ENCODE results near the gene C16orf95. TPM values are rescaled to one million over a fixed set of nuclear protein-coding genes. Genes with fewer than 3 reads are reported as not detected.
"Not testable (repeated sequence)": the region's sequence is repeated elsewhere in the genome, so short reads cannot be mapped to it uniquely, and the experiment has no call there.

Gene C16orf95
- total RNA-seq, 1 donor from 2014 or later, result 6.8 TPM

GRCh38 chr16:87340198-87340597, 23.0 kb upstream of the C16orf95 start:
- no peaks in the 10 kb centered on the region for H3K36me3 Mint-ChIP-seq (ENCODE audit: low read depth)
- no peaks in the 10 kb centered on the region for H3K9me3 Mint-ChIP-seq
- peaks cover 10% of the 10 kb centered on the region for H3K4me1 Mint-ChIP-seq
- H3K4me3 Mint-ChIP-seq, result no peak overlapping the region
- H3K27me3 Mint-ChIP-seq (ENCODE audit: low read depth), result no peaks in the 10 kb centered on the region
- no peak for TF ChIP-seq CTCF (conservative IDR thresholded peaks at IDR 0.05)
- DNase-seq (ENCODE audit: low read depth, low spot score), result no peak
- no peak overlapping the region for H3K27ac Mint-ChIP-seq (ENCODE audit: unreplicated experiment)

- DNase-seq (ENCODE audit: low read depth, low spot score); H3K4me1 Mint-ChIP-seq; H3K27ac Mint-ChIP-seq (ENCODE audit: unreplicated experiment); H3K9me3 Mint-ChIP-seq; H3K4me3 Mint-ChIP-seq; H3K36me3 Mint-ChIP-seq (ENCODE audit: low read depth); H3K27me3 Mint-ChIP-seq (ENCODE audit: low read depth): not testable (repeated sequence)
Measured at GRCh38 chr16:87339724-87340105, 22.5 kb upstream of the C16orf95 start.

- Mint-ChIP-seq H3K36me3 (ENCODE audit: low read depth) (no peaks in the 10 kb centered on the region), H3K27me3 (ENCODE audit: low read depth) (no peaks in the 10 kb centered on the region), H3K4me1 (peaks cover 10% of the 10 kb centered on the region), H3K4me3 (no peak overlapping the region), H3K27ac (ENCODE audit: unreplicated experiment) (no peak overlapping the region), H3K9me3 (no peaks in the 10 kb centered on the region)
- TF ChIP-seq CTCF (conservative IDR thresholded peaks at IDR 0.05), result no peak
- no peak for DNase-seq (ENCODE audit: low read depth, low spot score)
Measured at GRCh38 chr16:87339086-87339723, 22.0 kb upstream of the C16orf95 start.

DNA sequence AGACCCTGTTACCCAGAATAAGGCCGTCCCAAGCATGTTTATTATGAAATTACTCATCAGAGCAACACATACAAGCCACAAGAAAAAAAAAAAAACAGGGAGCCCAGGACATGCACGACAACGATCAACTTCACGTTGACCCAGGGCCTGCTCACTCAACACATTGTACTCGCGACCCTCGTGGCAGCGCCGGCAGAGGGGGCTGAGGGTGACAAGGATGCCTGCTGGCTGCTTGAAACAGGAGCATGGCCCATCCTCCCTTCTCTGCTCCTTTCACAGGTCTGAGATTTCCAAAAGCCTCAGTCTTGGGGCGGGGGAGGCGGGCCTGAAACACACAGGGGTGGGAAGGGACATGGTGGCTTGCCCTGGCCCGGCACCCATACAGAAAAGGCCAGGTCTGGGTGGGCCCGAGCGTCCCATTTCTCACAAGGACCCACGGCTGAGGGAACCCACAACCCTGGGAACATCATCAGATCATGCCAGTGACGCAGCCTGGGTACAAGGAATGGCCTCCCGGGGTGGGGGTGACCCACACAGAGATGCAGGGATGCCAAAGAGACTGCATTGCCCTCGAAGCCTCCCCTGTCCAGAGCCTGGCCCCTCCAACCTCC, 21.1 kb upstream of the C16orf95 start:
- no peak for DNase-seq (ENCODE audit: low read depth, low spot score)
- no peaks in the 10 kb centered on the region for H3K27me3 Mint-ChIP-seq (ENCODE audit: low read depth)
- H3K4me1 Mint-ChIP-seq, result peaks cover 3% of the 10 kb centered on the region
- no peaks in the 10 kb centered on the region for H3K36me3 Mint-ChIP-seq (ENCODE audit: low read depth)
- TF ChIP-seq CTCF (conservative IDR thresholded peaks at IDR 0.05), result no peak
- no peak overlapping the region for H3K4me3 Mint-ChIP-seq
- no peaks in the 10 kb centered on the region for H3K9me3 Mint-ChIP-seq
- H3K27ac Mint-ChIP-seq (ENCODE audit: unreplicated experiment), result peak overlapping the region; percentile 83

DNA sequence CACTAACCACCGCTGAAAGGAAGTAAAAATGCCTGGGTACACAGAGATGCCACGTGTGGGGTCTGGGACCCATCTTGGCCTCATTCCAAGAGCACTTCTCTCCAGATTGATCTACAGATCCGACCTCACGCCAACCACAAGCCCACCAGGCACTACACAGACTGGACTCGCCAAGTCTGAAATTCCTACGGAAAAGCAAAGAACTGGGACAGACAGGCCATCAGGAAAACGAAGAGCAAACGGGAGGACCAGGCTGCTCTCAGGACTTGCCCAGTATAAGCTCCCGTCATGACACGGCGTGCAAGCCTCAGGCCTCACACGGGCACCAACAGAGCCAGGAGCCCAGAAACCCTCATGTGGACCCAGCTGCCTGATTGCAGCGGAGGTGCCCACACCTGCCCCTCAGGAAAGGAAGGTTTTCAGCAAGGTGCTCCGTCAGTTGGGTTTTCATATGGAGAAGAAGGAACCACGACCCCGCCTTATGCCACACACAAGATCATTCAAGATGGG, 20.1 kb upstream of the C16orf95 start:
- no peaks in the 10 kb centered on the region for H3K27me3 Mint-ChIP-seq (ENCODE audit: low read depth)
- H3K4me1 Mint-ChIP-seq, result no peaks in the 10 kb centered on the region
- no peak overlapping the region for H3K4me3 Mint-ChIP-seq
- no peak overlapping the region for H3K27ac Mint-ChIP-seq (ENCODE audit: unreplicated experiment)
- no peaks in the 10 kb centered on the region for H3K36me3 Mint-ChIP-seq (ENCODE audit: low read depth)
- no peak for DNase-seq (ENCODE audit: low read depth, low spot score)
- no peaks in the 10 kb centered on the region for H3K9me3 Mint-ChIP-seq
- no peak for TF ChIP-seq CTCF (conservative IDR thresholded peaks at IDR 0.05)
